GM18526 (cell line): Measurements from ENCODE around the gene SPATA2.

ENCODE experiments used
- POLR2A ChIP-seq: IDR thresholded peaks from 3 replicates; pipeline ENCODE4 v1.6.1; 2011; ENCODE audit not compliant: insufficient read length; ENCODE audit errors: extremely low read depth

The SPATA2 gene

DNA sequence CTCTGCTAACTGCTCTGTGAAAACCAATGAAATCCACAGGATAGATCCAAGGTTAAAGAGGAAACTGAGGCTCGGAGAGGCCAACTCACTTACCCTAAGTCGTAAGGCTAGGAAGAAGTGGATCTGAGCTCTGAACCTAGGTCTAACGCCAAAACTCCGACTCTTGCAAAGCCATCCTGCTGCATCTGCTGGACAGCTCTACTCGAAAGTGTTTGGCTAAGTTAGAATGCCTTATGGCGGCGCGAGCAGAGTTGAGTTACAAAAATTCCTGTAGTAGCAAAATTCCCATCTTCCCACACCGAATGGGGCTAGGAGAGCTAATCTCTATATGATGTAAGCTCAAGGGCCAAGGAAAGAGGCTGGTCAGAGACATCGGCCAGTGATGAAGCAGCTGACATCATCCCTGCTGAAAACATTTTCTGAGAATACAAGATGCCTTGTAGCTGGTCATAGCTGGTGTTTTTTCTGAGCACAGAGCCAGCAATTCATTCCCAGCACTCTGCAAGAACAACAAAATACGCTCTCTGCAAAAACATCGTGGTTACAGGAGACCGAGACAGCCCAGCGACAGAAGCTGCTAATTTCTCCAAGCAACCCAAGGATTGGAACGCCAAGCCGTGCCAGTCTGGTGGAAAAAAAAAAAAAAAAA is 1.8 kb downstream of the SPATA2 start:
- TF ChIP-seq POLR2A: no peak

GRCh38 chr20:49910340-49910706 is 5.0 kb downstream of the SPATA2 start:
- no peak for TF ChIP-seq POLR2A

GRCh38 chr20:49909499-49910339 is 5.6 kb downstream of the SPATA2 start:
- TF ChIP-seq POLR2A: no peak

DNA sequence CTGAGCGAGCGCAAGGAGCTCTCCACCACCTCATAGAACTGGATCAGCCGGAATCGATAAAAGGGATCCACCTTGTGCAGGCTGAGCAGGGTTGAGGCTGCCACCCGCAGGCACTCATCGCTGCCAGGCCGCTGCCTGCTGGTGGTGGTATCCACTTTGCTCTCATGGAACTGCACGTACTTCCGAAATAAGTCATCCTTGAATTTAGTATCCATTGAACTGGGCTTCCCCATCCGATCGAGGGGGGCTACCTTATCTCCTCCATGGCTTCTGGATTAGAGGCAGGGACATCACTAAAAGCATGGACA is 7.1 kb downstream of the SPATA2 start:
- TF ChIP-seq POLR2A: no peak

- TF ChIP-seq POLR2A: no peak
Observed at GRCh38 chr20:49907405-49908257, 7.7 kb downstream of the SPATA2 start.

DNA sequence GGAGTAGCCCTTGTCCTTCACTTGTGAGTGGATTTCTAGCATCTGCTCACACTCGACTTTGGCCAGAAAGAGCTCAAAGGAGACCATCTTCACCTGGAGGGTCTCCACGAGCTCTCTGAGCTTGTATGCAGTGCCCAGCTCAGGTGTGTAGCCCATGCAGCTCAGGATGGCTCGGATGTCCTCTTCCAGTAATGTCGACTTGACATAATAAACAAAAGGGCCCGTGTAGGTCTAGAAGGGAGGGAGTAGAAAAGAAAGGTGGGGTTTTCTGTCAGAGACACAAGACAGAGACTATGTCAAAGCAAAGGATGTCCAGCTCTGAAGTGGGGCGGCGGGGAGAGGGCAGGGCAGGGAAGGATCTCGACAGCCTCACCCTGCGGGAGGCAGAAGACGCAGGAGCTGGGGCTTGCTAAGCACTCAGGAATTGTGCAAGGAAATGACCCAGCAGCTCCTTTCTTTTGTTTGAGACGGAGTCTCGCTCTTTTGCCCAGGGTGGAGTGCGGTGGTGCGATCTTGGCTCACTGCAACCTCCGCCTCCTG is 8.6 kb downstream of the SPATA2 start:
- TF ChIP-seq POLR2A: no peak

- TF ChIP-seq POLR2A: no peak
Observed at GRCh38 chr20:49906101-49906604, 9.2 kb downstream of the SPATA2 start.

DNA sequence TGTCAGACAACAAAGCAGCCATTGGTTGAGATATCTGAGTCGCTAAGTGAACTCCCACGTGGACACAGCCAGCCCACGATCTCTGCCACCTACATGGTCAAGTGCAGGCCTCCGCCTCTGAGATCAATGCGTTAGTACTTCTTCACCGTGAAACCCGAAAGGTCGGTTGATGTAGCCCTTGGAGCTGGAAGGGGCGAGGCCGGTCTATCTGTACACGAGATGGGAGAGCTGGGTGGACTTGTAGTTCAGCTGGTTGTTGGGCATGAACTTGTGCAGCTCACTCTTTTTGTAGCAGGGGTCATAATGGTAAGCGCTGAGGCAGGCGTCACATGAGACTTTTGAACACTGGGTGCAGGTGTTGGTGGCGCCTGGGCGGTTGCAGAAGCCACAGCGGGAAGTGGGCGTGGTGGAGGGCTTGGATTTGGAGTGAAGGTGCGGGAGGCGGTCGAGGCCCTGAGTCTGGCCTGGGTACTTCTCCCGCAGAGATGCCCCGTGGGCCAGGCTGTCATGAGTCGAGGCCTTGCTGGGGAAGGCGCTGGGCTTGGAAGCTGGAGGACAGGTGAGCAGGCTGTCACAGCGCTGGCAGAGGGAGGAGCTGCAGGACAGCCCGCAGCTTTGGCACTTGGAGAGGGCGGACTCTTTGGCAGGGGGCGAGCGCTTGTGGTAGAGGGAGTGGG is 9.8 kb downstream of the SPATA2 start:
- no peak for TF ChIP-seq POLR2A

DNA sequence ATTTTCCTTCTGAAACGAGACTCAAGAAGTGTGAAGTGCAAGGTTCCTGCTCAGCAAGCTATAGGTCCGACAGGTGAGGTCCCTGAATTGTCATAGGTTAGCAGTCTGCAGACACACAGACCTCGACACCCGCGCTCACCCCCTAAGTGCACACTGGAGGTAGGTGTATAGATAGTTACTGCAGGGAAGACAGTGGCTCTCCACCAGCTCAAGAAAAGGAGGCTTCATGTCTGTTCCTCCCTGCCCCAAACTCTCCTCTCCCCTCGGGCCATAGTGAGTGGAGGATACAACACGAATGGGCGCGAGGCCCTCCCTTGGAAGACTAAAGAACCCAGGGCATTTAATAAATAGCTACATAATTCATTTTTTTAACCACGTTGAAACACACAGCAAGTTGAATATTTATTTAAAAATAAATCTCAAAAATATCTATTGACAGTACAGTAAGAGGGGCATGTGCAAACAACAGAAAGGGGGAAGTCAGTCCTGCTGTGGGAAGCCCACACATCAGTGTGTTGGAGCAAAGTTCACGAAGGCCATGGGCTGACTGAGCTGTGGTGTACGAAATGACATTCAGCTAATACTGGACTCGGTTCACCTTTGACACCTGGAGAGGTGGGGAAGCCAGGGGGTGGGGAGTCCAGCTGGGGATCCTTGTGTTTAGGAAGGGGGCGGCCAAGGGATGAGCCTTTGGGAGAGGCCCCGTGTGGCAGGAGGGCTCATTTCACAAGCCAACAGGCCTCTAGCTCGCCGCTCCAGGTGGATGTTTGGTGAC is 10.7 kb downstream of the SPATA2 start:
- no peak for TF ChIP-seq POLR2A

DNA sequence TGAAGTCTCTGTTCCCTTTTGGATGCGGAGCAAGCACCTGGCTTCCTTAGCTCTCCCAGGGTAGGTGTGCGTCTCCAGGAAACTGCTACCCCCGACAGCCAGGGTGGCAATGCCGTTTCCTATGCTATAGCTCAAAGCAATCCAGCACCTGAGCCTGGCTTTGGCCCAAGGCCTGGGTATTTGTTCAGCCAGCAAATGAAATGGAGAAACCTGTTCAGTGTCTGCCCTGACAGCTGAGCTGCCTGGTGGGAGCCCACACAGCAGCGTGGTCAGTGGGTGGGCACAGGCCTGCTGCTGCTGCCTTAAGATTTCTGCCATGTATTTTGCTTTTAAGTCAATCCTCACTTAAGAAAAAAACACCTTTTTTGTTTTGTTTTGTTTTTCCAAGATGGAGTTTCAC is 13.7 kb downstream of the SPATA2 start:
- TF ChIP-seq POLR2A: no peak

DNA sequence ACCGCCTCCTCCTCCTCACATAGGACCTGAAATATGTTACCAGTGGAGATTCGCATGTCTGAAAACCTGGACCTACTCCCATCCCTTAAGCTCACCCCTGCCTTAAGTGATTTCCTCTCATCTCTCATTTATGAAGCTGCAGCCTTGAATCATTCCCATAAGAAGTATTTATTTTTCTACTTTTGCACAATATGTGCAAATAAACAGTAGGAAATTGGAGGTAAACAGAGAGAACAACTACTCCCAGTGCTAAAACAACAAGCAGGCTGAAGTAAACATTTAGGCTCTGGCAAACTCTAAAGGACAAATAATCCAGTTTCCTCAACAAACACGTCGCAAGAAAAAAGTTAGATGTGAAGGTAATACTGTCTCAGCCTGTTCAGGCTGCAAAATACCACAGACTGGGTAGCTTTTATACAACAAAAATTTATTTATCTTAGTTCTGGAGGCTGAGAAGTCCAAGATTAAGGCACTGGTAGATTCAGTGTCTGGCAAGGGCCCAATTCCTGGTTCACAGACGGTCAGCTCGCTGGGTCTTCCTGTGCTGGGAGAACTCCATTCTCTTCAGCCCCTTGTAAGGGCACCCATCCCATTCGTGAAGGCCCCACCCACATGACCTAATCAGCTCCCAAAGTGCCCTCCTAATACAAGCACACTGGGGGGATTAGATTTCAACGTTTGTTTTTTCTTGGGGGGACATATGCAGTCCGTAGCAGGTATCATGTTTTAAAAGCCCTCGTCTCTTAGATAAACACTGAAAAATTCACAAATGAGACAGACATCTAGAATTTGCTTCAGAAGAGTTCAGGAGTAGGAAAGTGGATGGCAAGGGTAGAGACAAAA is 15.6 kb downstream of the SPATA2 start:
- TF ChIP-seq POLR2A: no peak

GRCh38 chr20:49896204-49896603 is 19.1 kb downstream of the SPATA2 start:
- no peak for TF ChIP-seq POLR2A

GRCh38 chr20:49894073-49894470 is 21.3 kb downstream of the SPATA2 start:
- no peak for TF ChIP-seq POLR2A
